Skeletal muscle cell (primary cell): Measurements from ENCODE around the gene SMC5.
"Not testable (repeated sequence)": the region's sequence is repeated elsewhere in the genome, so short reads cannot be mapped to it uniquely, and the experiment has no call there.

Experiments used
- DNase-seq: peaks from one replicate; pipeline ENCODE4 v3.0.0-alpha.2; 2010; ENCODE audit warnings: low read depth
- H3K4me3 ChIP-seq: 2 replicates; pipeline ENCODE4 v1.5.1; 2011; ENCODE audit warnings: low read depth, mild to moderate bottlenecking, control low read depth, low read length, moderate library complexity

SMC5 gene

GRCh38 chr9:70258692-70259511 is at the start of gene SMC5:
TSS of gene SMC5 (plus strand) at chr9:70258978. CDS start at chr9:70259079, 101 bp downstream.
- peak; percentile 91 for DNase-seq
- peak within 1 kb of the TSS; percentile 79 for H3K4me3 ChIP-seq

GRCh38 chr9:70217029-70217428 is 41.7 kb upstream of the SMC5 start:
- no peak for DNase-seq
- no peak overlapping the region for H3K4me3 ChIP-seq

GRCh38 chr9:70218767-70219166 is 40.0 kb upstream of the SMC5 start:
- DNase-seq, result no peak
- H3K4me3 ChIP-seq, result no peak overlapping the region

GRCh38 chr9:70220216-70220615 is 38.6 kb upstream of the SMC5 start:
- H3K4me3 ChIP-seq, result no peak overlapping the region
- no peak for DNase-seq

GRCh38 chr9:70222354-70222753 is 36.4 kb upstream of the SMC5 start:
- no peak overlapping the region for H3K4me3 ChIP-seq
- DNase-seq, result no peak

- H3K4me3 ChIP-seq, result no peak overlapping the region
Measured at GRCh38 chr9:70228118-70228517, 30.7 kb upstream of the SMC5 start.

GRCh38 chr9:70228611-70229010 is 30.2 kb upstream of the SMC5 start:
- no peak overlapping the region for H3K4me3 ChIP-seq
- no peak for DNase-seq

More at GRCh38 chr9:70228118-70228517, 30.7 kb upstream of the SMC5 start:
- DNase-seq, result no peak

GRCh38 chr9:70229026-70229425 is 29.8 kb upstream of the SMC5 start:
- no peak overlapping the region for H3K4me3 ChIP-seq
- no peak for DNase-seq

- H3K4me3 ChIP-seq, result no peak overlapping the region
Measured at GRCh38 chr9:70229579-70229978, 29.2 kb upstream of the SMC5 start.

GRCh38 chr9:70232476-70232875 is 26.3 kb upstream of the SMC5 start:
- no peak for DNase-seq
- no peak overlapping the region for H3K4me3 ChIP-seq

More at GRCh38 chr9:70229579-70229978, 29.2 kb upstream of the SMC5 start:
- no peak for DNase-seq

- not testable (repeated sequence) for H3K4me3 ChIP-seq, DNase-seq
Measured at GRCh38 chr9:70234208-70234607, 24.6 kb upstream of the SMC5 start.

- not testable (repeated sequence) for DNase-seq
Measured at GRCh38 chr9:70245952-70246351, 12.8 kb upstream of the SMC5 start.

GRCh38 chr9:70250221-70250620 is 8.6 kb upstream of the SMC5 start:
- no peak for DNase-seq
- no peak overlapping the region for H3K4me3 ChIP-seq

More at GRCh38 chr9:70245952-70246351, 12.8 kb upstream of the SMC5 start:
- H3K4me3 ChIP-seq, result not testable (repeated sequence)

- peak overlapping the region; percentile 79 for H3K4me3 ChIP-seq
- peak; percentile 31 for DNase-seq
Measured at GRCh38 chr9:70255486-70255885, 3.3 kb upstream of the SMC5 start.

GRCh38 chr9:70256123-70256551 is 2.6 kb upstream of the SMC5 start:
- H3K4me3 ChIP-seq, result peak overlapping the region; percentile 79
- peak; percentile 74 for DNase-seq

- H3K4me3 ChIP-seq, result peak overlapping the region; percentile 79
- DNase-seq, result no peak
Measured at GRCh38 chr9:70257502-70257901, 1.3 kb upstream of the SMC5 start.

GRCh38 chr9:70257991-70258691 is 637 bp upstream of the SMC5 start:
- peak overlapping the region; percentile 79 for H3K4me3 ChIP-seq
- no peak for DNase-seq

- no peak for DNase-seq
- H3K4me3 ChIP-seq, result peak overlapping the region; percentile 79
Measured at GRCh38 chr9:70259512-70259802, 679 bp downstream of the SMC5 start.

GRCh38 chr9:70260007-70260443 is 1.2 kb downstream of the SMC5 start:
- no peak for DNase-seq
- H3K4me3 ChIP-seq, result peak overlapping the region; percentile 79

- DNase-seq, result no peak
- H3K4me3 ChIP-seq, result peak overlapping the region; percentile 79
Measured at GRCh38 chr9:70260606-70261005, 1.8 kb downstream of the SMC5 start.
